Endodermal cell (in vitro differentiated cells): ENCODE data around the gene XXYLT1. TPM values are rescaled to one million over a fixed set of nuclear protein-coding genes. Genes with fewer than 3 reads are reported as not detected.
A peak's percentile ranks its signal among the peaks of the same experiment; 100 is the strongest.
"Not testable (repeated sequence)": the region's sequence is repeated elsewhere in the genome, so short reads cannot be mapped to it uniquely, and the experiment has no call there.

Experiments used
- DNase-seq: peaks from one replicate; pipeline ENCODE4 v3.0.0-alpha.2; 2017
- H3K27ac ChIP-seq: 2 replicates; pipeline ENCODE4 v1.5.1; 2013; ENCODE audit warnings: mild to moderate bottlenecking, low read depth, low read length, moderate library complexity
- H3K27me3 ChIP-seq: 2 replicates; pipeline ENCODE4 v1.6.1; 2013; ENCODE audit warnings: mild to moderate bottlenecking, low read length, moderate library complexity; ENCODE audit not compliant: insufficient read depth, control insufficient read depth, poor library complexity, severe bottlenecking
- H3K36me3 ChIP-seq: 2 replicates; pipeline ENCODE4 v1.7.0; 2013; ENCODE audit warnings: mild to moderate bottlenecking, low read length, moderate library complexity; ENCODE audit not compliant: control insufficient read depth, insufficient read depth
- H3K4me1 ChIP-seq: one replicate; pipeline ENCODE4 v1.7.0; 2013; ENCODE audit warnings: low read length; ENCODE audit not compliant: control insufficient read depth, insufficient read depth
- H3K4me3 ChIP-seq: 2 replicates; pipeline ENCODE4 v1.5.1; 2013; ENCODE audit warnings: mild to moderate bottlenecking, low read length, moderate library complexity
- H3K9ac ChIP-seq: 2 replicates; pipeline ENCODE4 v1.6.1; 2013; ENCODE audit warnings: mild to moderate bottlenecking, low read length, moderate library complexity; ENCODE audit not compliant: poor library complexity, severe bottlenecking; ENCODE audit errors: extremely low read depth
- H3K9me3 ChIP-seq: 2 replicates; pipeline ENCODE4 v1.6.1; 2013; ENCODE audit warnings: mild to moderate bottlenecking, low read length, moderate library complexity; ENCODE audit not compliant: control insufficient read depth
- H3K27ac Mint-ChIP-seq: 2 replicates; pipeline ENCODE4 v1.8.0; 2020; ENCODE audit warnings: mixed read lengths
- H3K27me3 Mint-ChIP-seq: 2 replicates; pipeline ENCODE4 v1.8.0; 2021; ENCODE audit warnings: mild to moderate bottlenecking, mixed read lengths; ENCODE audit not compliant: insufficient read depth
- H3K36me3 Mint-ChIP-seq: 2 replicates; pipeline ENCODE4 v1.8.0; 2020; ENCODE audit warnings: low read depth, mixed read lengths
- H3K4me1 Mint-ChIP-seq: 2 replicates; pipeline ENCODE4 v1.8.0; 2020; ENCODE audit warnings: mixed read lengths
- H3K4me3 Mint-ChIP-seq: 2 replicates; pipeline ENCODE4 v1.8.0; 2020; ENCODE audit warnings: mild to moderate bottlenecking, moderate library complexity, mixed read lengths
- H3K9me3 Mint-ChIP-seq: 2 replicates; pipeline ENCODE4 v1.8.0; 2020; ENCODE audit warnings: mild to moderate bottlenecking, mixed read lengths
- CTCF ChIP-seq: fragments of 200-600 bp; sonication (generic); conservative IDR thresholded peaks from 2 replicates; pipeline ENCODE4 v1.5.0; 2021; ENCODE audit warnings: antibody characterized with exemption, mild to moderate bottlenecking
- WGBS, 2 experiments: methylation state at CpG; one replicate each; pipeline versions ENCODE4 v1.1.5 to v1.1.7; 2013; ENCODE audit warnings: missing lambda C conversion rate in 2 of 2, mixed read lengths in 1 of 2; ENCODE audit not compliant: insufficient coverage in 1 of 2, insufficient read length in 1 of 2; 5-methylcytosine and 5-hydroxymethylcytosine counted together
- total RNA-seq, 2 donors: library from RNA; stranded (reverse); fragmentation: NEBNext Ultra II Directional in 1 of 2; extraction: Animal tissue kit (Norgen Biotek cat#: 25700) in 1 of 2; gene quantifications; 2 replicates in 1 of 2; 3 replicates in 1 of 2; pipeline ENCODE4 v1.2.1, GENCODE V29; 2021

The XXYLT1 gene
- total RNA-seq, 2 donors from 2014 or later, result 35.5 to 38.3 TPM

GRCh38 chr3:195221876-195222617 lies 48.9 kb downstream of the XXYLT1 start:
- Mint-ChIP-seq H3K27ac (no peak overlapping the region), H3K4me3 (no peak overlapping the region), H3K36me3 (peaks cover 31% of the 10 kb centered on the region), H3K9me3 (peaks cover 6% of the 10 kb centered on the region), H3K27me3 (no peaks in the 10 kb centered on the region), H3K4me1 (peaks cover 6% of the 10 kb centered on the region)
- Histone ChIP-seq H3K36me3 (peaks cover 24% of the 10 kb centered on the region), H3K27me3 (no peaks in the 10 kb centered on the region), H3K27ac (no peak overlapping the region), H3K4me1 (no peaks in the 10 kb centered on the region), H3K9ac (no peak overlapping the region), H3K9me3 (peaks cover 6% of the 10 kb centered on the region), H3K4me3 (no peak overlapping the region)
- WGBS, 2 experiments, result 88 to 89% methylated on average over 5 to 15 of the region's 15 CpGs
- no peak for TF ChIP-seq CTCF
- no peak for DNase-seq

GRCh38 chr3:195221015-195221853 lies 49.7 kb downstream of the XXYLT1 start:
- peaks cover 6% of the 10 kb centered on the region for H3K4me1 Mint-ChIP-seq
- H3K4me3 Mint-ChIP-seq, result no peak overlapping the region
- Histone ChIP-seq H3K9ac (no peak overlapping the region), H3K27ac (no peak overlapping the region), H3K36me3 (peaks cover 18% of the 10 kb centered on the region), H3K27me3 (no peaks in the 10 kb centered on the region), H3K9me3 (peaks cover 6% of the 10 kb centered on the region), H3K4me3 (no peak overlapping the region), H3K4me1 (no peaks in the 10 kb centered on the region)
- WGBS, 2 experiments, result 91 to 95% methylated on average over 5 to 9 of the region's 9 CpGs
- DNase-seq, result no peak
- no peak for TF ChIP-seq CTCF
- peaks cover 6% of the 10 kb centered on the region for H3K9me3 Mint-ChIP-seq
- peaks cover 22% of the 10 kb centered on the region for H3K36me3 Mint-ChIP-seq
- H3K27ac Mint-ChIP-seq, result no peak overlapping the region
- H3K27me3 Mint-ChIP-seq, result no peaks in the 10 kb centered on the region

- no peak for TF ChIP-seq CTCF
- peaks cover 13% of the 10 kb centered on the region for H3K36me3 Mint-ChIP-seq
- no peak overlapping the region for H3K27ac ChIP-seq
- no peaks in the 10 kb centered on the region for H3K4me1 ChIP-seq
- H3K4me1 Mint-ChIP-seq, result peaks cover 6% of the 10 kb centered on the region
- peaks cover 10% of the 10 kb centered on the region for H3K36me3 ChIP-seq
- H3K9me3 Mint-ChIP-seq, result peaks cover 6% of the 10 kb centered on the region
- no peak overlapping the region for H3K9ac ChIP-seq
- peaks cover 6% of the 10 kb centered on the region for H3K9me3 ChIP-seq
- H3K27me3 ChIP-seq, result no peaks in the 10 kb centered on the region
- WGBS, 2 experiments, result 93 to 98% methylated on average over 6 to 8 of the region's 8 CpGs
- H3K27ac Mint-ChIP-seq, result no peak overlapping the region
- H3K27me3 Mint-ChIP-seq, result no peaks in the 10 kb centered on the region
- no peak overlapping the region for H3K4me3 Mint-ChIP-seq
- DNase-seq, result peak; percentile 22
- no peak overlapping the region for H3K4me3 ChIP-seq
Measured at GRCh38 chr3:195219351-195220230, 51.4 kb downstream of the XXYLT1 start.

GRCh38 chr3:195218331-195218730 lies 52.6 kb downstream of the XXYLT1 start:
- H3K36me3 ChIP-seq, result peaks cover 12% of the 10 kb centered on the region
- not testable (repeated sequence) for H3K27ac ChIP-seq, H3K4me3 ChIP-seq, H3K4me1 ChIP-seq, H3K27me3 ChIP-seq, DNase-seq, H3K27me3 Mint-ChIP-seq, H3K9me3 ChIP-seq, H3K4me1 Mint-ChIP-seq, H3K4me3 Mint-ChIP-seq, H3K9ac ChIP-seq, H3K9me3 Mint-ChIP-seq, H3K27ac Mint-ChIP-seq
- no CpG with 5 or more reads among the region's 5 CpGs for WGBS, 2 experiments
- H3K36me3 Mint-ChIP-seq, result peaks cover 15% of the 10 kb centered on the region
